Fibroblast of mammary gland (primary cell): ENCODE results near the gene SOX6.
A peak's percentile ranks its signal among the peaks of the same experiment; 100 is the strongest.

Experiments
- DNase-seq: peaks from one replicate; pipeline ENCODE4 v3.0.0-alpha.2; 2010; ENCODE audit warnings: low read depth
- H3K4me3 ChIP-seq: 2 replicates; pipeline ENCODE4 v1.5.1; 2011; ENCODE audit warnings: low read depth, mild to moderate bottlenecking, low read length, moderate library complexity; ENCODE audit not compliant: control insufficient read depth
- TF ChIP-seq, protein P1 (sequence below): conservative IDR thresholded peaks from 2 replicates; pipeline ENCODE4 v1.5.1; 2011; ENCODE audit warnings: low read depth, low read length, inconsistent platforms; ENCODE audit not compliant: control insufficient read depth, insufficient read depth

SOX6 gene

GRCh38 chr11:16239141-16240105, 116.9 kb downstream of the SOX6 start:
- H3K4me3 ChIP-seq, result no peak overlapping the region
- no peak for DNase-seq

DNA sequence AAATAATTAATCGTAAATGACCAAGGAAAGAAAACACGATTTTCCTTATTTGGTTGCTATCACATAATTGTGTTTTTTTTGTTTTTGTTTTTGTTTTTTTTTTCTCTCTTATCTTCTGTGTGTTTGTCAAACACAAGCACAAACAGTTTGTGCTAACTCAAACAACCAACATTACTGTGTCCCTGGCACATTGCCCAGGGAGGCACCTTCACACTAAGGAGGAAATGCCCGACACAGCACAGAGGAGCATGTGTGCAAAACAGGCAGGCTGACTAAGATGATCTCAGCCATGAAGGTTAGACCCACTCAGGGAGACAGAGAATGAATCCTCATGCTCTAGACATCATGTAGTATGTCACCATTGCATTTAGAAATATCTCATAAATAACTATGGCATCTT, 130.1 kb downstream of the SOX6 start:
- DNase-seq, result peak; percentile 8
- H3K4me3 ChIP-seq, result no peak overlapping the region
- TF ChIP-seq, protein P1, sequence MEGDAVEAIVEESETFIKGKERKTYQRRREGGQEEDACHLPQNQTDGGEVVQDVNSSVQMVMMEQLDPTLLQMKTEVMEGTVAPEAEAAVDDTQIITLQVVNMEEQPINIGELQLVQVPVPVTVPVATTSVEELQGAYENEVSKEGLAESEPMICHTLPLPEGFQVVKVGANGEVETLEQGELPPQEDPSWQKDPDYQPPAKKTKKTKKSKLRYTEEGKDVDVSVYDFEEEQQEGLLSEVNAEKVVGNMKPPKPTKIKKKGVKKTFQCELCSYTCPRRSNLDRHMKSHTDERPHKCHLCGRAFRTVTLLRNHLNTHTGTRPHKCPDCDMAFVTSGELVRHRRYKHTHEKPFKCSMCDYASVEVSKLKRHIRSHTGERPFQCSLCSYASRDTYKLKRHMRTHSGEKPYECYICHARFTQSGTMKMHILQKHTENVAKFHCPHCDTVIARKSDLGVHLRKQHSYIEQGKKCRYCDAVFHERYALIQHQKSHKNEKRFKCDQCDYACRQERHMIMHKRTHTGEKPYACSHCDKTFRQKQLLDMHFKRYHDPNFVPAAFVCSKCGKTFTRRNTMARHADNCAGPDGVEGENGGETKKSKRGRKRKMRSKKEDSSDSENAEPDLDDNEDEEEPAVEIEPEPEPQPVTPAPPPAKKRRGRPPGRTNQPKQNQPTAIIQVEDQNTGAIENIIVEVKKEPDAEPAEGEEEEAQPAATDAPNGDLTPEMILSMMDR, result no peak

More at GRCh38 chr11:16239141-16240105, 116.9 kb downstream of the SOX6 start:
- TF ChIP-seq, protein P1, result no peak

- no peak for DNase-seq
- H3K4me3 ChIP-seq, result no peak overlapping the region
- TF ChIP-seq, protein P1, result no peak
Measured at GRCh38 chr11:16225623-16226022, 130.7 kb downstream of the SOX6 start.

GRCh38 chr11:16223558-16223957, 132.8 kb downstream of the SOX6 start:
- TF ChIP-seq, protein P1, result no peak
- no peak overlapping the region for H3K4me3 ChIP-seq
- DNase-seq, result no peak

DNA sequence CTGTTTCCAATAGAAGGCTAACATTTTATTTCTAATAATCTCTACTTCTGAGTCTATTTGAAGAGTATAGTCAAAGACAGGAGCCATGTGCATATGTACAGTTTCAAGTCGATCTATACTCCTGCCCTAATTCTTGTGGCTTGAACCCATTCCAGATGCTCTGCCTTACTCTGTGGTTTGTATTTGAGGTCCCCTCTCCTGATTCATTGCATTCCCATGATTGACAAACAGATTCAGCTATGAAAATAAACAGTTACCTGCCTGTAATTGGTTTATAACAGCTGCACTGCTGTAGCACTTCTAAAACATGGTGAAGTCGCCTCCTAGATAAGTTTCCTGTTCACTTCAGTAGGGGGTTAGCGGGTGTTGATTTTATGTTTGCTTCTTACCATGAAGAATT, 138.7 kb downstream of the SOX6 start:
- TF ChIP-seq, protein P1, result no peak
- no peak overlapping the region for H3K4me3 ChIP-seq
- DNase-seq, result peak; percentile 1

DNA sequence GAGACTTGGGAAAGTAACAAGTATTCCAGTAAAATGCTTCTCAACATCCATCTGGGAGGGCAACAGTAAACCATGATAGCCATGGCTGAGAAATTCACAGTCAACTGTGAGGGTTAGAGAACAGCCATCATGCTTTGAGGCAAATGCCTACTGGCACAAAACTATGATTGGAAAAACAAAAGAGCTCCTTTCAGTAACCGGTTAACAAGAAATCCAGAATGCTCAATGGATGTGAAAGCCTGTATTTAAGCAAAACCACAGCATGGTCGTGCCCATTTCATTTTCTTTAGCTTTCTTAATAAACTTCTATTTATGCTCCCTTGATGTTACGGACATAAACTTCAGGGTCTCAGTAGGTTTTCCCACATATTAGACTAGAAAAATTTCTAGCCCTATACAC, 139.5 kb downstream of the SOX6 start:
- DNase-seq, result no peak
- no peak overlapping the region for H3K4me3 ChIP-seq
- TF ChIP-seq, protein P1, result no peak
